IMR-90 (cell line): ENCODE data around the gene KMT2C. TPM values are rescaled to one million over a fixed set of nuclear protein-coding genes. Genes with fewer than 3 reads are reported as not detected.

ENCODE experiments used
- ATAC-seq: fragments of 200-7000 bp; cut with Tn5 transposase; 2 replicates; pipeline ENCODE4 v1.9.1; 2020; ENCODE audit warnings: low read depth, mild to moderate bottlenecking, moderate library complexity
- BruUV-seq: library from RNA; stranded (reverse); fragments of 400-500 nt; replicated peaks from 2 replicates; lab custom pipeline; 2021; lab: Mats Ljungman, UMichigan
- CTCF ChIA-PET: fragments of 300-600 bp; formaldehyde crosslinking; extraction: SDS; loops from one replicate; lab custom pipeline; 2021; ENCODE audit warnings: antibody characterized with exemption; lab: Yijun Ruan, JAX
- POLR2A ChIA-PET: fragments of 300-600 bp; sonication (Branson Sonifier 250); formaldehyde crosslinking; loops from one replicate; lab custom pipeline; 2022; ENCODE audit warnings: antibody characterized with exemption; ENCODE audit not compliant: unreplicated experiment; lab: Charles Lee
- DNase-seq: peaks from one replicate; pipeline ENCODE4 v3.0.0; 2013
- H2AFZ ChIP-seq: replicated peaks from 2 replicates; pipeline ENCODE3; 2013; ENCODE audit warnings: low read length, mild to moderate bottlenecking; ENCODE audit not compliant: poor library complexity
- H2AK5ac ChIP-seq: 2 replicates; pipeline ENCODE4 v1.6.1; 2013; ENCODE audit warnings: low read depth, low read length, inconsistent platforms
- H2AK9ac ChIP-seq: replicated peaks from 2 replicates; pipeline ENCODE3; 2013; ENCODE audit warnings: mild to moderate bottlenecking, low read depth, low read length, moderate library complexity; ENCODE audit not compliant: poor library complexity
- H2BK120ac ChIP-seq: 2 replicates; pipeline ENCODE4 v1.6.1; 2013; ENCODE audit warnings: low read depth, low read length, inconsistent platforms
- H2BK15ac ChIP-seq: 3 replicates; pipeline ENCODE4 v1.6.1; 2013; ENCODE audit warnings: low read depth, low read length, inconsistent platforms
- H2BK20ac ChIP-seq: 2 replicates; pipeline ENCODE4 v1.6.1; 2013; ENCODE audit warnings: low read depth, mild to moderate bottlenecking, inconsistent platforms, low read length, moderate library complexity
- H2BK5ac ChIP-seq: 2 replicates; pipeline ENCODE4 v1.6.1; 2013; ENCODE audit warnings: mild to moderate bottlenecking, low read depth, low read length, inconsistent platforms; ENCODE audit not compliant: poor library complexity, severe bottlenecking
- H3K14ac ChIP-seq: replicated peaks from 2 replicates; pipeline ENCODE4 v1.6.1; 2013; ENCODE audit warnings: low read depth, low read length, inconsistent platforms
- H3K18ac ChIP-seq: 2 replicates; pipeline ENCODE4 v1.6.1; 2013; ENCODE audit warnings: low read depth, low read length, control low read depth
- H3K23ac ChIP-seq: 2 replicates; pipeline ENCODE4 v1.6.1; 2013; ENCODE audit warnings: low read depth, low read length, inconsistent platforms
- H3K27ac ChIP-seq: 2 replicates; pipeline ENCODE4 v1.5.1; 2013; ENCODE audit warnings: mild to moderate bottlenecking, control low read depth, low read length; ENCODE audit not compliant: insufficient read depth
- H3K27me3 ChIP-seq: 2 replicates; pipeline ENCODE4 v1.6.1; 2013; ENCODE audit warnings: low read length; ENCODE audit not compliant: control insufficient read depth, insufficient read depth
- H3K36me3 ChIP-seq: 2 replicates; pipeline ENCODE4 v1.6.1; 2013; ENCODE audit warnings: low read length, mixed read lengths; ENCODE audit not compliant: control insufficient read depth, insufficient read depth
- H3K4ac ChIP-seq: 2 replicates; pipeline ENCODE4 v1.6.1; 2013; ENCODE audit warnings: low read depth, low read length, inconsistent platforms
- H3K4me1 ChIP-seq: 2 replicates; pipeline ENCODE4 v1.6.1; 2013; ENCODE audit warnings: low read length, mixed read lengths; ENCODE audit not compliant: control insufficient read depth, insufficient read depth
- H3K4me2 ChIP-seq: 2 replicates; pipeline ENCODE4 v1.6.1; 2013; ENCODE audit warnings: low read depth, mild to moderate bottlenecking, control low read depth, low read length, moderate library complexity
- H3K4me3 ChIP-seq: 2 replicates; pipeline ENCODE4 v1.5.1; 2013; ENCODE audit warnings: low read depth, mild to moderate bottlenecking, control low read depth, low read length, moderate library complexity; ENCODE audit not compliant: insufficient read depth
- H3K56ac ChIP-seq: 2 replicates; pipeline ENCODE4 v1.6.1; 2013; ENCODE audit warnings: low read length, inconsistent platforms; ENCODE audit not compliant: insufficient read depth; ENCODE audit errors: extremely low read depth
- H3K79me1 ChIP-seq, 2 experiments: 2 replicates each; pipeline ENCODE4 v1.6.1; 2013; ENCODE audit warnings: low read length in 2 of 2, inconsistent platforms in 1 of 2, low read depth in 1 of 2
- H3K9ac ChIP-seq: 2 replicates; pipeline ENCODE4 v1.6.1; 2013; ENCODE audit warnings: low read depth, low read length, control low read depth
- H3K9me1 ChIP-seq: 2 replicates; pipeline ENCODE4 v1.6.1; 2013; ENCODE audit warnings: low read length, inconsistent platforms; ENCODE audit not compliant: insufficient read depth
- H3K9me3 ChIP-seq: 2 replicates; pipeline ENCODE4 v1.6.1; 2013; ENCODE audit warnings: low read length; ENCODE audit not compliant: control insufficient read depth, insufficient read depth
- H4K20me1 ChIP-seq: 2 replicates; pipeline ENCODE4 v1.6.1; 2013; ENCODE audit warnings: low read length, inconsistent platforms; ENCODE audit not compliant: insufficient read depth
- H4K5ac ChIP-seq: 2 replicates; pipeline ENCODE4 v1.6.1; 2013; ENCODE audit warnings: mild to moderate bottlenecking, low read depth, low read length, control low read depth
- H4K8ac ChIP-seq, 2 experiments: 2 replicates each; pipeline ENCODE4 v1.6.1; 2013; ENCODE audit warnings: low read depth in 2 of 2, low read length in 2 of 2, control low read depth in 1 of 2, inconsistent platforms in 1 of 2
- H4K91ac ChIP-seq: 2 replicates; pipeline ENCODE4 v1.6.1; 2013; ENCODE audit warnings: low read depth, low read length, inconsistent platforms; ENCODE audit not compliant: insufficient read depth
- BHLHE40 ChIP-seq: fragments of 150-350 bp; IDR thresholded peaks from 2 replicates; pipeline ENCODE4 v1.6.1; 2016; ENCODE audit warnings: mild to moderate bottlenecking, low read depth, low read length
- CEBPB ChIP-seq: IDR thresholded peaks from 2 replicates; pipeline ENCODE4 v1.6.1; 2012; ENCODE audit warnings: low read depth, low read length, improper control_type of control experiment
- CHD1 ChIP-seq: IDR thresholded peaks from 2 replicates; pipeline ENCODE4 v1.6.1; 2012; ENCODE audit warnings: low read depth, low read length, improper control_type of control experiment
- CTCF ChIP-seq: conservative IDR thresholded peaks from 2 replicates; pipeline ENCODE4 v1.5.1; 2012; ENCODE audit warnings: mild to moderate bottlenecking, low read depth, low read length, improper control_type of control experiment
- ELK1 ChIP-seq: fragments of 150-350 bp; IDR thresholded peaks from 2 replicates; pipeline ENCODE4 v1.6.1; 2016; ENCODE audit warnings: low read depth, mild to moderate bottlenecking, low read length, moderate library complexity, borderline replicate concordance
- FOS ChIP-seq: fragments of 150-350 bp; IDR thresholded peaks from 2 replicates; pipeline ENCODE4 v1.6.1; 2016; ENCODE audit warnings: low read depth, low read length
- MAFK ChIP-seq: IDR thresholded peaks from 2 replicates; pipeline ENCODE4 v1.6.1; 2012; ENCODE audit warnings: low read depth, low read length, improper control_type of control experiment
- MAZ ChIP-seq: IDR thresholded peaks from 2 replicates; pipeline ENCODE4 v1.6.1; 2012; ENCODE audit warnings: low read depth, mild to moderate bottlenecking, low read length, improper control_type of control experiment, moderate library complexity, borderline replicate concordance
- MXI1 ChIP-seq: IDR thresholded peaks from 2 replicates; pipeline ENCODE4 v1.6.1; 2012; ENCODE audit warnings: low read depth, mild to moderate bottlenecking, low read length, moderate library complexity, borderline replicate concordance
- NFE2L2 ChIP-seq: fragments of 150-350 bp; IDR thresholded peaks from 2 replicates; pipeline ENCODE4 v1.6.1; 2016; ENCODE audit warnings: low read depth, mild to moderate bottlenecking, low read length
- POLR2A ChIP-seq: IDR thresholded peaks from 2 replicates; pipeline ENCODE4 v1.6.1; 2012; ENCODE audit warnings: mild to moderate bottlenecking, low read depth, low read length
- RAD21 ChIP-seq: IDR thresholded peaks from 2 replicates; pipeline ENCODE4 v1.6.1; 2012; ENCODE audit warnings: low read length, improper control_type of control experiment
- RCOR1 ChIP-seq: IDR thresholded peaks from 2 replicates; pipeline ENCODE4 v1.6.1; 2012; ENCODE audit warnings: mild to moderate bottlenecking, low read length, improper control_type of control experiment; ENCODE audit not compliant: insufficient replicate concordance
- RFX5 ChIP-seq: IDR thresholded peaks from 2 replicates; pipeline ENCODE4 v1.8.0; 2012; ENCODE audit warnings: low read depth, mild to moderate bottlenecking, low read length, moderate library complexity
- SMC3 ChIP-seq: fragments of 150-350 bp; IDR thresholded peaks from 2 replicates; pipeline ENCODE4 v1.6.1; 2016; ENCODE audit warnings: low read depth, mild to moderate bottlenecking, antibody characterized with exemption, low read length, moderate library complexity
- USF2 ChIP-seq: fragments of 150-350 bp; IDR thresholded peaks from 2 replicates; pipeline ENCODE4 v1.6.1; 2017; ENCODE audit warnings: mild to moderate bottlenecking, antibody characterized with exemption, low read length, low read depth
- WGBS, 2 experiments: methylation state at CpG; one replicate each; pipeline versions ENCODE4 v1.1.5 to v1.1.7; 2013; ENCODE audit warnings: missing lambda C conversion rate in 2 of 2; ENCODE audit not compliant: insufficient read length in 1 of 2; ENCODE audit errors: extremely low coverage in 2 of 2; 5-methylcytosine and 5-hydroxymethylcytosine counted together
- dilution Hi-C: fragments of 300-500 bp; cut with HindIII; formaldehyde crosslinking; loops from one replicate; pipeline ENCODE4 v1.14.3; 2018; ENCODE audit warnings: low sequenced_read_pairs; ENCODE audit not compliant: unreplicated experiment
- in situ Hi-C: fragments of 300-500 bp; cut with MboI; formaldehyde crosslinking; loops from 3 replicates; pipeline ENCODE4 v1.14.3; 2019; ENCODE audit warnings: low sequenced_read_pairs, inconsistent platforms, mixed read lengths
- intact Hi-C: fragments of 100-400 bp; cut with micrococcal nuclease; formaldehyde crosslinking; loops from 2 replicates; pipeline ENCODE4 v1.10.0; 2022
- polyA plus RNA-seq, 3 experiments: library from polyadenylated mRNA; depleted of rRNA; stranded (reverse); fragments of >200 nt; gene quantifications; 2 replicates each; pipeline ENCODE4 v1.2.3, GENCODE V29; 2012; ENCODE audit warnings: low replicate concordance in 1 of 3
- total RNA-seq: library from RNA; depleted of rRNA; stranded (reverse); fragments of >200 nt; gene quantifications from 2 replicates; pipeline ENCODE4 v1.2.3, GENCODE V29; 2012

Gene KMT2C
- total and polyA plus RNA-seq, 2 of the 4 experiments (the other 2 are of a cell fraction): 8.0 to 23.3 TPM

- dilution Hi-C loops: no loop called here
- no peak overlapping the region for H4K91ac ChIP-seq
- no peak overlapping the region for H3K4ac ChIP-seq
- H3K9me1 ChIP-seq: 0 out of 2 replicates have a peak, but pooled peaks cover 5% of the 10 kb centered on the region
- 100% methylated on average over 1 of the region's 1 CpG; no CpG with 5 or more reads in 1 of the 2 experiments for WGBS, 2 experiments
- no peak overlapping the region for H2AK9ac ChIP-seq
- no peak overlapping the region for H3K4me2 ChIP-seq
- no peak overlapping the region for H3K14ac ChIP-seq
- no peak overlapping the region for H4K8ac ChIP-seq
- H2AK5ac ChIP-seq: no peak overlapping the region
- peaks cover 17 to 56% of the 10 kb centered on the region in 2 experiments; a peak in 3 of 4 replicates for H3K79me1 ChIP-seq
- H2BK5ac ChIP-seq: no peak overlapping the region
- no TSS peak for BruUV-seq
- H2BK15ac ChIP-seq: no peak overlapping the region
- no peak overlapping the region for H2BK20ac ChIP-seq
- no peak overlapping the region for H3K27ac ChIP-seq
- no peak overlapping the region for H4K5ac ChIP-seq
- peaks cover 40% of the 10 kb centered on the region for H4K20me1 ChIP-seq
- ChIA-PET POLR2A (no interaction called here), CTCF (no interaction called here)
- no peak overlapping the region for H2AFZ ChIP-seq
- intact Hi-C loops: no loop called here
- DNase-seq (no peak), ATAC-seq (no peak)
- TF ChIP-seq RAD21 (no peak), MXI1 (no peak), POLR2A (no peak), MAFK (no peak), USF2 (no peak), CHD1 (no peak), CTCF (no peak), MAZ (no peak), CEBPB (no peak), BHLHE40 (no peak), RCOR1 (no peak), ELK1 (no peak), FOS (no peak), SMC3 (no peak), RFX5 (no peak), NFE2L2 (no peak)
- no peak overlapping the region for H3K9ac ChIP-seq
- H3K18ac ChIP-seq: no peak overlapping the region
- H2BK120ac ChIP-seq: no peak overlapping the region
- no peaks in the 10 kb centered on the region for H3K9me3 ChIP-seq
- H3K36me3 ChIP-seq: no peaks in the 10 kb centered on the region
- no peaks in the 10 kb centered on the region for H3K27me3 ChIP-seq
- no peak overlapping the region for H3K23ac ChIP-seq
- no peak overlapping the region for H3K56ac ChIP-seq
- in situ Hi-C loops: loop anchor here (25.0 kb wide), 1 partner anchor 472 kb away; no protein-coding TSS in a partner anchor
- no peak overlapping the region for H3K4me3 ChIP-seq
- H3K4me1 ChIP-seq: peaks cover 2% of the 10 kb centered on the region; the same call in 1 of the 2 replicates
These were observed 95.6 kb downstream of the KMT2C start for GRCh38 chr7:152340161-152340560.
